D721Med (cell line): ENCODE data around the gene MYLK4.

ENCODE experiments used
- DNase-seq: peaks from one replicate; pipeline ENCODE4 v3.0.0; 2011; ENCODE audit warnings: low spot score; ENCODE audit not compliant: insufficient read length
- FAIRE-seq: peaks from 2 replicates; lab custom pipeline; 2011; peaks lifted over from hg19 to GRCh38; lab: Jason Lieb, UNC
- TF ChIP-seq, protein P1 (sequence below): IDR thresholded peaks from 2 replicates; pipeline ENCODE4 v1.5.1; 2012; ENCODE audit warnings: mild to moderate bottlenecking, control low read depth; ENCODE audit not compliant: insufficient read depth; ENCODE audit errors: missing control alignments

Gene MYLK4

DNA sequence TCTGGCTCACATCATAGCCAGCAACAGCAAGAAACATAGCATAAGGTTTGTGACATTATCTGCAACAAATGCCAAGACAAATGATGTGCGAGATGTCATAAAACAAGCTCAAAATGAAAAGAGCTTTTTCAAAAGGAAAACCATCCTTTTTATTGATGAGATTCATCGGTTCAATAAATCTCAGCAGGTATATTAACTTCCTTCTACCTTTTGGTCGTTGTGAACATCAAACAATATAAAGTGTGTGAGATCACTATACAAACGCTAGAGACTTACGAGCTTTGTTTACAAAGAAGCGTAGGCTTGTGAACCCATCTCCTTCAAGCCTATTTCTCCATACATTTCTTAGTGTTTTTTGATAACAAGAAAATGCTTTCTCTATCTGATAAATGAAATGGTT lies 18.0 kb upstream of the MYLK4 start:
- TF ChIP-seq, protein P1, sequence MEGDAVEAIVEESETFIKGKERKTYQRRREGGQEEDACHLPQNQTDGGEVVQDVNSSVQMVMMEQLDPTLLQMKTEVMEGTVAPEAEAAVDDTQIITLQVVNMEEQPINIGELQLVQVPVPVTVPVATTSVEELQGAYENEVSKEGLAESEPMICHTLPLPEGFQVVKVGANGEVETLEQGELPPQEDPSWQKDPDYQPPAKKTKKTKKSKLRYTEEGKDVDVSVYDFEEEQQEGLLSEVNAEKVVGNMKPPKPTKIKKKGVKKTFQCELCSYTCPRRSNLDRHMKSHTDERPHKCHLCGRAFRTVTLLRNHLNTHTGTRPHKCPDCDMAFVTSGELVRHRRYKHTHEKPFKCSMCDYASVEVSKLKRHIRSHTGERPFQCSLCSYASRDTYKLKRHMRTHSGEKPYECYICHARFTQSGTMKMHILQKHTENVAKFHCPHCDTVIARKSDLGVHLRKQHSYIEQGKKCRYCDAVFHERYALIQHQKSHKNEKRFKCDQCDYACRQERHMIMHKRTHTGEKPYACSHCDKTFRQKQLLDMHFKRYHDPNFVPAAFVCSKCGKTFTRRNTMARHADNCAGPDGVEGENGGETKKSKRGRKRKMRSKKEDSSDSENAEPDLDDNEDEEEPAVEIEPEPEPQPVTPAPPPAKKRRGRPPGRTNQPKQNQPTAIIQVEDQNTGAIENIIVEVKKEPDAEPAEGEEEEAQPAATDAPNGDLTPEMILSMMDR: no peak
- DNase-seq (no peak), FAIRE-seq (no peak)

DNA sequence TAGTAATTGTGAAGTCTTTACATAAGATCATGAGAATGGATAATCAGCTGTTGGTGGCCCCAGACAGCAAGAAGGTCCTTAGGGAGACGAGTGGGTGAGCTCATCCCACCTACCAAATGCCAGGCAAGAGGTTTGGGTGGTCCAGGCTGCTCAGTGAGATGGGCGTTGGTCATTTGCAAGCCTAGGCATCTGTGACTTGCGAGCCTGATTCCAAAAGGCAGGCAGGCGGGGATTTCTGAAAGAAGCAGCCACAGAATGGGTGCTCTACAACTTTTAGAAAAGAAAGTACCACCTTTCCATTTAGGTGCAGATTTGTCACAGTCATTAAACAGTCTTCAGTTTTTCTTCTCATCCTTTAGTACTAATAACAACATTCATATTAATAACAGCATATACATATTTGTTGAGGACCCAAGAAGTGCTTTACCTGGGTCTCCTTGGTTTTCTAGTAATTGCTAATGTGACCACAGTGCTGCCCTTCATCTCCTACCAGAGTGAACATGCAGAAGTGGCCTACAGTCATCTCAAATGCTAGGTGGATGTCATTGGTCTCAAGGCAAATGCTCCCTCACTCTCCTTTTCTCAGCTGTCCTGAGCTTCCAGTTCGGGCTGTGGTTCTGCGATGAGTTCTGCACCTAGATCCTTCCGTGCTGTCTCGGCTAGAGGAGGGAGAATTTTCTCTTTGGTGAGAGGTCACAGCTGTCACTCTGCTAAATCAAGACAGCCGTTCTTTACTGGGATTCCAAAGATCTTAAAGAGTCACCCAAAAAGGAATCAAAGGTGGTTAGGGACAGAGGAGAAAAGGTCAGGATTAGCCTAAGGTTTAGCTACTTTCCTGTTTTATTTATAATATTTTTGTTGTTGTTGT lies 17.2 kb upstream of the MYLK4 start:
- TF ChIP-seq, protein P1: no peak
- FAIRE-seq (no peak), DNase-seq (no peak)

DNA sequence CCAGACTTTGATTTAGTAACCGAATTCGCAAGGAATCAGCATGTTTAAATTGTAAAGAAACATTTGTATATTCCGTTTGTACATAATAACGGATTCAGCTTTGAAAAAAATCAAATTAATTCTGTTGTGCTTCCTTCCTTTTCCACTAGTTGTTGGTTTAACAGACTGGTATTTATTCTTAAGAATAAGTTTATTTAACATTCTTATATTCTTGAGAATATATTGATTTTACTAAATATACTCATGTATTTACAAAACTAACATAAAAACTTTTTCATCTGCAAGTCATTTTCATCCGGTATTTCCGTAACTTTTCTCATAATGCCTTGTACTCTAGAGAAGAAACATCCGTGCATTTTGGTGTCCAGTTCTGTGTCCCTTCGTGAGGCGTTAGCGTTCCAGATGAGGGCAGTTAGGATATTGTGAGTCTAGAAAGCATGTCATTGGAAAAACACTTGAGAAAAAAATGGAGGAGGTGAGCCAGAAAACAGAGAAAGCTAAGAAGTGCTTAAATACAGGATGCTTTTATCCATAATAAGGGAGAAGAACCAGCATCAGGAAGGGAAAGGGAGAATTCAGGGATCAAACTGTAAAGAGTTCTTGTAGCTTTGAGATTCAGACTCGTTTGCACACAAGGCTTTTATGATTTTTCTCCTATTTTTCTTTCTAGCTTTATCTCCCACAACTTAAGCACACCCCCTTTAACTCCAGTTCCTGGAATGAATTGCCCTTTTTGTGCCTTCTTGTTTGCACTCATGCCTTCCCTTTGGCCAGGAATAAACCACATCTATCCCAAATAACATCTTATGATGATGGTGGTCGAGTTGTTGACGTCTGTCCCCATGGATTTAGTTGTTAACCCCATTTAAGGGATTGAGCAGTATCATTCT lies 16.3 kb upstream of the MYLK4 start:
- FAIRE-seq (no peak), DNase-seq (no peak)
- TF ChIP-seq, protein P1: no peak

DNA sequence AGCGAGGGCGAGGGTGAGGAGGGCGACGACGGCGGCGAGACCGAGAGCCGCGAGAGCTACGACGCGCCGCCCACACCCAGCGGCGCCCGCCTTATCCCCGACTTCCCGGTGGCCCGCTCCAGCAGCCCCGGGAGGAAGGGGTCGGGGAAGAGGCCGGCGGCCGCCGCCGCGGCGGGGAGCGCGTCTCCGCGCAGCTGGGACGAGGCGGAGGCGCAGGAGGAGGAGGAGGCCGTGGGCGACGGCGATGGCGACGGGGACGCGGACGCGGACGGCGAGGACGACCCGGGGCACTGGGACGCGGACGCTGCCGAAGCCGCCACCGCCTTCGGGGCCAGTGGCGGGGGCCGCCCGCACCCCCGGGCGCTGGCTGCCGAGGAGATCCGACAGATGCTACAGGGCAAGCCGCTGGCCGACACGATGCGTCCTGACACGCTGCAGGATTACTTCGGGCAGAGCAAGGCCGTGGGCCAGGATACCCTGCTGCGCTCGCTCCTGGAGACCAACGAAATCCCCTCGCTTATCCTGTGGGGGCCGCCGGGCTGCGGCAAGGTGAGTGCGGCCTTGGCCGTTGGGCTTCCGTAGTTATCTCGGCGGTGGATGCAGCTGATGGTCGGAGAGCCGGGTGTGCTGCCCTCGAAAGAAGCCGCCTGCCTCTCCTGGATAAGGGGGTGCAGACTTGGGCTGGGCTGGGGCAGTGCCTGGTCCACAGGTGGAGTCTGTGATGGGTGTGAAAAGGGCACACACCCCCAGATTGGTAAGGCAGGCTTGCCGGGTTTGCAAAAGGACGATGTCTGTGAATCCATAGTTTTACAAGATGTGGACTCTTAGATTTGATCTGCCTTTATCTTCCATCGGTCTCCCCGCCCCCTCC lies 15.4 kb upstream of the MYLK4 start:
- DNase-seq (no peak), FAIRE-seq (no peak)
- TF ChIP-seq, protein P1: no peak

DNA sequence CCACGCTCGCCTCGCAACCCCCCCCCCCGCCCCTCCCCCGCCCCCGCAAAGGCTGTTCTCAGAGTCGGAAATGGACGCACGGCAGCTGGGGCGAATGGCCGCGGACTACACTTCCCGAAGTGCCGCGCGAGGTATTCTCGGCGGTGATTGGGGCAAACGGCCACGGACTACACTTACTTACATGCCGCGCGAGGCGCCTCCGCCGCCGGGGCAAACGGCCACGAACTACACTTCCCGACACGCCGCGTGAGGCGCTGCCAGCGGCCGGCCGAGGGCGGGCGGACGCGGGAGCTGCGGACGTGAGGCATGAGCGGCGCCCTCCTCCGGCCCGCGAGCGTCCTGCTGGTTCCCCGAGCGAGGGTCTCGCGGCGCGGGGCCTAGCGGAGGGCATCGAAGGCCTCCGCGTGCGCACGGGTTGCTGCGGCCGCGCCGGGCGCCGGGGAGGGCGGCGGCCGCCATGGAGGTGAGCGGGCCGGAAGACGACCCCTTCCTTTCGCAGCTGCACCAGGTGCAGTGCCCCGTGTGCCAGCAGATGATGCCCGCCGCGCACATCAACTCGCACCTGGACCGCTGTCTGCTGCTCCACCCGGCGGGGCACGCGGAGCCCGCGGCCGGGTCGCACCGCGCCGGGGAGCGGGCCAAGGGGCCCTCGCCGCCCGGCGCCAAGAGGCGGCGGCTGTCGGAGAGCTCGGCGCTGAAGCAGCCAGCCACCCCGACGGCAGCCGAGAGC lies 14.6 kb upstream of the MYLK4 start, which contains the start of gene WRNIP1:
TSS of gene WRNIP1 (plus strand) at position 228 of the 730 bp plus-strand sequence. CDS start at position 458, 230 bp downstream.
- FAIRE-seq (no peak), DNase-seq (peak; percentile 71)
- TF ChIP-seq, protein P1: peak; percentile 52

DNA sequence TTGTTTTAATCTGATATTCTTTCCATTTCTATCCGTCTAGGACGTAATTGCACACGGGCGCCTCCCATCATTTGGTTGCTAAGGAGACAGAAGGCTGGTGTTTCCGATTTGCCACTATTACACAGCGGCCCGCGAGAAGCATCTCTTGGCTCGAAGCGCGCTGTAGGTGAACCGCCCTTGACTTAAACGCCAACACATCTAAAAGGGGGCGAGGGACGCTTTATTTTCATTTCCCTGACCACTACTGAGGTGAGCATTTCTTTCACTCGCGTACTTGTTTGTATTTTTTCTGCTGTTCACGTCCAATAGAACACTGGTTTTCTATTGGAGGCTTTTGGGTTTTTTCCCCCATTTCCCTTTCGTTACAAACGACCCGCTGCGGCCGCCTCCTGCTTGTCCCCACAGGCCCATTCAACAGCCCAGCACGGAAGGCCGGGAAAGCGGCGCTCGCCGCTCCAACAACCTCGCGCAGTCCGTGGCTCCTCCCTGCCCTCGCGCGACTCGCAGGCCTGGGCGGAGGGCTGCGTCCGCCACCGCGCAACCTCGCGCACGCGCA lies 14.0 kb upstream of the MYLK4 start:
- TF ChIP-seq, protein P1: no peak
- DNase-seq: no peak
- no peak for FAIRE-seq
